ENCODE data around the gene TERB1.

GRCh38 chr16:66735891-66736290, 65.5 kb downstream of the TERB1 start:
- TF ChIP-seq CTCF (IDR thresholded peaks at IDR 0.05) = no peak
- TF ChIP-seq POLR2A (IDR thresholded peaks at IDR 0.05) = no peak

Data from thyroid gland (tissue), 4 donors.